ENCODE measurements around the gene MAN1B1.
A peak's percentile ranks its signal among the peaks of the same experiment; 100 is the strongest.

MAN1B1 gene

DNA sequence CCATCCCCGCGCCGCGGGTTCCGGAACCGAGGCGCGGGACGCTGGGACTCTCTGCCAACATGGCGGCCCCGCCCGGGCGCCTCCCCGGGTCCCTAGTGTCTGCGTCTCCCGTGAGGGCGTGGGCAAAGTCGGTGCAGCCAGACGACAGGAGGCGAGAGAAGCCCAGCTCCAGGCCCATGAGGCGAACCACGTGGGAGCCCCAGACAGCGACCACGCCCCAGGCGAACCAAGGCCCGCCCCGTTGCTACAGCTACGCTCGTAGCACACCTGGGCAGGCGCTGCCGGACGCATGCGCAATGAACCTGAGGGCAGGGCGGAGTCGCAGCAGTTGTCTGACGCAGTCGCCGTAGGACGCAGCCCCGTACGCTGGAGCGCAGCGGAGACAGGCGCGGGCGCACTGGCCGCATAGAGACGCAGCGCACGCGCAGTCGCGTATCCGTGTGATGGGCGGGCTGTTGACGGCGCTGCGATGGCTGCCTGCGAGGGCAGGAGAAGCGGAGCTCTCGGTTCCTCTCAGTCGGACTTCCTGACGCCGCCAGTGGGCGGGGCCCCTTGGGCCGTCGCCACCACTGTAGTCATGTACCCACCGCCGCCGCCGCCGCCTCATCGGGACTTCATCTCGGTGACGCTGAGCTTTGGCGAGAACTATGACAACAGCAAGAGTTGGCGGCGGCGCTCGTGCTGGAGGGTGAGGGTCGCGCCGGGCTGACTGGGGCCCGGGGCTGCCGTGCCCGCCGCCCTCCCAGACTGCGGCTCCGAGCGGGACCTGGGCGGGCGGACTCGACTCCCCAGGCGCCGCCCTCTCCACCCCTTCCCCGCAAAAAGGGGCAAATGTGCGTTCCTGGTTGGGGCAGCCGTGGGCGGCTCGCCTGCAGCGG, at the start of gene MAN1B1:
Gene MAN1B1, plus strand, starts transcription at position 455 of the 878 bp plus-strand sequence. Its CDS starts 15 bp downstream, at position 470.
- peak; percentile 99 to 100 for DNase-seq (ENCODE audit: low read depth in 2 of 2)

DNA sequence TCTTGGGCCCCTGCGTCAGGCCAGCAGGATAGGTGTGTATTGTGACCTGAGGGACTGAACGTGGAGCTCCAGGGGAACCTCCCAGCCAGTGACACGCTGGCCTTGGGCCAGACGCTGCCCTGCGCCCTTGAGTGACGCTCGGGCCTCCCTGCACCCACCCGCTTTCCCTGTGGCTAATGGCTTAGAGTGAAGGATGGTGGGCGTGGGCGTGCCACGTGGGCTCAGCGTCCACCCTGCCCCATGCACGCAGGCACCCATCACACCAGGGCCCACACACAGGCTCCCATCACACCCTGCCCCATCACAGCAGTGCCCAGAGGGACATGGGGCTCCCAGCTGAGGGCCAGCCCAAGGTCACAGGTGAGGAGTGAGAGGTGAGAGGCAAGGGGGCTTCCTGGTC, 49.8 kb upstream of the MAN1B1 start:
- no peak for DNase-seq (ENCODE audit: low read depth in 2 of 2)

DNA sequence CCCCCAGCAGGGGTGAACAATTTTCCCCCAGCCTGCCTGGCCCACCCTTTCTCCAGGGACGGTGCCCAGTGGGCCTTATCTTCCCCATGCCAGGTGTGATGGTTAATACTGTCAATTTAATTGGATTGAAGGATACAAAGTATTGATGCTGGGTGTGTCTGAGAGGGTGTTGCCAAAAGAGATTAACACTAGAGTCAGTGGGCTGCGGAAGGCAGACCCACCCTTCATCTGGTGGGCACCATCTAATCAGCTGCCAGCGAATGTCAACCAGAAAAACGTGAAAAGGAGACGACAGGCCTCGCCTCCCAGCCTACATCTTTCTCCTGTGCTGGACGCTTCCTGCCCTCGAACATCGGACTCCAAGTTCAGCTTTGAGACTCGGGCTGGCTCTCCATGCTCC, 49.3 kb upstream of the MAN1B1 start:
- no peak for DNase-seq (ENCODE audit: low read depth in 2 of 2)

DNA sequence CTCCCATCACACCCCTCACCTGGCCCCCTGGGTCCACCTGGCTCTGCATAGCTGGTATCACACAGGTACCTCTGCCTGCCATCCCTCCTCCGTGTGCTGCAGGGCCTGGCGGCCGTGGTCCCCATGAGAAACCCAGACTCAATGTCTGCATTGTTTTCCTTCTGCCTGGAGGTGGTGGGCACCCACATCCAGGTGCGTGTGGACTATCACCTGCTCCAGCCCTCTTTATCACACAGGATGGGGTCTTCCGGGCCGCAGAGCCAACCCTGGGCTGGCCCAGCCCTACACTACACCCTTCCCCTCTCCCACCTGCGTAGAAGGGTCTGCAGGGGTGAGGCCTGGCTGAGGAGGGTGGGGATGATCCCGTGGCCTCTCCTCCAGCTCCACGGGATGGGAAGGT, 47.9 kb upstream of the MAN1B1 start:
- no peak for DNase-seq (ENCODE audit: low read depth in 2 of 2)

DNA sequence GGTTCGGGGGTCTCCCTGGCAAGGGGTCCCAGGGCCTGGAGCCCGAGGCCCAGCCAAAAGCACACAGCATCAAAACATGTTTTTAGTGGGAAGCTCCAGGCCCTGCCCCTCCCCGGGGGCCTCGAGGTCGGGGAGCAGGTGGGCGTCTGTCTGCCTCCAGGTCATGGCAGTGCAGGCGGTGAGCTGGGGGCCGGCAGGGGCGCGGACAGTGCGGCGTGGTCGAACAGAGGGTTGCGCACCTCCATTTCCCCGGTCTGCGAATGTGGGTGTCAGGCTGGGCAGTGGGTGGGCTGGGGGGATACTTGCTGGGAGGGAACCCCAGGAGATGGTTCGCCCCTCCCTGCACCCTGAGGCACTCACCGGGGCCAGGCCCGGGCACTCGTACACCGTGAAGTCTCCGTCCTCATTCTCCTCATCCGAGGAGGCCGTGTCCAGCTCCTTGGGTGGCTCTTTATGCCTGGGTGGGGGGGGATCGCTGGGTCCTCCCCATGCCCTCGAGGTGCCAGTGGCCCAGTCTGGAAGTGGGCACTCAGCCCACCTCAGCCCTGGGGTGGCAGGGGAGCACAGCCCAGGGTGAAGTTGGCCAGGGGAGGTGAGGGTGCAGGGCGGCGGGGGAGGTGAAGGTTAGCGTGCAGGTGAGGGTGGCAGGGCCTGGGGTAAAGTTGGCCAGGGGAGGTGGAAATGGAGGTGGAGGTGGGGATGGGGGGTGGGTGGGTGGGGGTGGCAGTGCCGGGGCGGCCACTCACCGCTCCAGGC, 47.0 kb upstream of the MAN1B1 start:
- no peak for DNase-seq (ENCODE audit: low read depth in 2 of 2)

DNA sequence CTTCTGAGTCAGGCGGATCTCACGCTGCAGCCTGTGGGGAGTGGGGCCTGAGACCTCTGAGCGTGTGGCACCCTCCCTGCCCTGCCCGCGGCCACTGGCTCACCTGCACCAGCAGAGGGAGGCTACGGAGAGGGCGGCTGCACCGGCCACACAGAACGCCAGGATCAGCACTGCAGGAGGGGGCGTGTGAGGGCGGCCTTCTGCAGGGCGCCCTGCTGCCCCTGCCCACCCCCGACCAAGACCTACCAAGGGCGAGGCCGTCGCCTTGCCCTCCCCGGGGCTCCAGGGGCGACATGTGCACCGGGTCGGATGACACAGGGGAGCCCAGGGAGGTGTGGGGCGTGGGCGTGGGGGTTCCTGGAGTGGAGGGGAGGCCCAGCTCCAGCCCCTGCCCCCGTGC, 46.2 kb upstream of the MAN1B1 start:
- DNase-seq (ENCODE audit: low read depth in 2 of 2), result no peak

DNA sequence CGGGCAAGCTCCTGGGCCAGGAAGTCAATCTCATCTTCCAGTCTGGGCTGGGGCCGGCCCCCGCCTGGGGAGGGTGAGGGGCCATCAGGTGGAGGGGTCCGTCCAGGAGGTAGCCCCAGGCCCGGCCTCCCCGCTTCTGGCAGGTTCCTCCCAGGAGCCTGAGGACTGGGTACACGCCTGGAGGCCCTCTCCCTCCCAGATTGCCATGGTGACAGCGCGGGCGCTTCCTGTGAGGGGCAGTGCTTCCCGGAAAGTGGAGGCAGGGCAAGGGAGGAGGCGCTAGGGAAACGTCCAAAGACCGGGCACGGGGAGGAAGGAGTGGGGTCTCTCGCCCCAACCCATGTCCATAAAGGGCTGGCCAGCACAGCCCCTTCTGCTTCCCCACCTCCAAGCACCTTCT, 45.7 kb upstream of the MAN1B1 start:
- no peak for DNase-seq (ENCODE audit: low read depth in 2 of 2)

DNA sequence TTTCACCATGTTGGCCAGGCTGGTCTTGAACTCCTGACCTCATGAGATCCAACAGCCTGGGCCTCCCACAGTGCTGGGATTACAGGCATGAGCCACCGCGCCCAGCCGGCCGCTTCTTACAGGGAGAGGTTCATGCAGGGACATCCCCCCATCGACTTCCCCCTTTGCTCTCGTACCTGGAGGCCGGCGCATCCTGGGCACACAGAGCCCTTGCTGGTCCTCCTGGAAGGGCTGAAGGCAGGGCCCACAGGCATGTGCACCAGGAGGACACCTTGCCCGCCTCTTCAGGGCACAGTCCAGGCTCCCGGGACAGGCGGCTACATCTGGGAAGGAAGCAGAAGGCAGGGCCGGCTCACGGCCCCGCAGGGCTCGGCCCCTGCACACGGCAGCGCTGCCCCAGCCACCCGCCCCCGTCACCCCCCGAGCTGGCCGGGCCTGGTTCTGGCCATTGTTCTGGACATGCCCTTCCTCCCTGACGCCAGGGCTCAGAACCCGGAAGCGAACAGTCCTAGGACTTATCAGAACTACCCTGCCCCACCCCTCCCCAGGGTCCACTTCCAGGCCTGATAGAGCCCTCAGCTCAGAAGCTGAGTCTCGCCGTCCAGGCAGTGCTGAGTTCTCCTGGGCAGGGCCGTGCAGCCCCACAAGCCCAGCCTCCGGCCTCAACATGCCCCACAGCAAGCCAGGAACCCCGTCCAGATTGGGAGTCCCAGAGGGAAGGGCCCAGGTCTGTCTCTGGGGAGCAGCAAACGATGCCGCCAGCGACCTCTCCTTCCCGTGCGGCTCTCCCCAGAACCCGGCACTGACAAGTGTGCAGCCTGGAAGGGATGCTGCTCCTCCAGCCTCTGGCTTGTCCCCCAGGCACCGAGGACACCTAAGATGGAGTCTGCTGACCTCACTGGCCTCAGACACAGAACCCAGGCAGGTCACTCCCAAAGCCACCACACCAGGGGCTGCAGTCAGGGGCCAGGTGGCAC, 43.7 kb upstream of the MAN1B1 start:
- DNase-seq (ENCODE audit: low read depth in 2 of 2), result no peak

DNA sequence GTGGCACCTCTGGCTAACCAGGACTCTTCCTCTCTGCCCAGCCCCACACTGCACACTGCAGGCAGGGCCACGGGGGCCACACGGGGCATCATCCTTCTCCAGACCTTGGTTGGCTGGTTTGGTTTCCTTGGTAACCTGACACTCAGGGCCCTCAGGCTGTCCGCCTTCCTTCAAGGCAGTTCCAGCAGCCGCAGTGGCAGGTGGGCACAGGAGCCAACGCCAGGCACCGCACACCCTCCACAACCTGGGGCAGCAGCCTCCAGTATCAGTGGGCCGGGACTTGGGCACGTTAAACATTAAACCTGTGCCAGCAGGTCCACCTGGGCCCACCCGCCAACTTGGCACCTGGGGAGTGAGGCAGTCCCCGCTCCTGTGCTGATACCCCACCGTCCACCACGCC, 42.7 kb upstream of the MAN1B1 start:
- no peak for DNase-seq (ENCODE audit: low read depth in 2 of 2)

DNA sequence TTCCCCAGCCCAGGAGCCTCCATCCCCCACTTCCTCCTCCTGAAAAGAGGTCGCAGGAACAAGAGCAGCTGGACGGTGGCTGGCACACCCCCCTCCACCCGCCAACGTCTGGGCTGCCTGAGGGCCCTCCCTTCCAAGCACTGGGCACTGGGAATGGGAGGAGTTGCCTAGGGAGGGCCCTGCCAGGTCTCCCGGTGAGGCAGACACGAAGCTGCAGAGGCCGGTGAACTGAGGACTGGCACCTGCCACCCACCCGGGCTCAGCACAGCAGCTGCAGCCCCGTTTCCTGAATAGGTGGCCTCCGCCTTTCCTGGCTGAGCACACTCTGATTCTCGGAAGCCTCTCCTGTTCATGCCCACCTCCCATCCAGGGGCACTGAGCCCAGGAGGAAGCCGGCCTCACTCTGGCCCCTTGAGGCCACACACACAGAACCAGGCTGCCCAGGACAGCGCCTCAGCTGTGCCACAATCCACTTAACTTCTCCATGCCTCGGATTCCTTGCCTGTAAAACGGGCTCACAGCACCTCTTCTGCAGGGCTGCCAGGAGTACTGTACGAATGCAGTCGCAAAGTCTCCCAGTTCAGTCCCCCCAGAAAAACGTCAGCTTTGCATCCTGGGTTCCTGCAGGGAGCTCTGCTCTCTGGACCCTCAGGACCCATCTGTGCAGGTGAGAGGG, 42.1 kb upstream of the MAN1B1 start:
- no peak for DNase-seq (ENCODE audit: low read depth in 2 of 2)

DNA sequence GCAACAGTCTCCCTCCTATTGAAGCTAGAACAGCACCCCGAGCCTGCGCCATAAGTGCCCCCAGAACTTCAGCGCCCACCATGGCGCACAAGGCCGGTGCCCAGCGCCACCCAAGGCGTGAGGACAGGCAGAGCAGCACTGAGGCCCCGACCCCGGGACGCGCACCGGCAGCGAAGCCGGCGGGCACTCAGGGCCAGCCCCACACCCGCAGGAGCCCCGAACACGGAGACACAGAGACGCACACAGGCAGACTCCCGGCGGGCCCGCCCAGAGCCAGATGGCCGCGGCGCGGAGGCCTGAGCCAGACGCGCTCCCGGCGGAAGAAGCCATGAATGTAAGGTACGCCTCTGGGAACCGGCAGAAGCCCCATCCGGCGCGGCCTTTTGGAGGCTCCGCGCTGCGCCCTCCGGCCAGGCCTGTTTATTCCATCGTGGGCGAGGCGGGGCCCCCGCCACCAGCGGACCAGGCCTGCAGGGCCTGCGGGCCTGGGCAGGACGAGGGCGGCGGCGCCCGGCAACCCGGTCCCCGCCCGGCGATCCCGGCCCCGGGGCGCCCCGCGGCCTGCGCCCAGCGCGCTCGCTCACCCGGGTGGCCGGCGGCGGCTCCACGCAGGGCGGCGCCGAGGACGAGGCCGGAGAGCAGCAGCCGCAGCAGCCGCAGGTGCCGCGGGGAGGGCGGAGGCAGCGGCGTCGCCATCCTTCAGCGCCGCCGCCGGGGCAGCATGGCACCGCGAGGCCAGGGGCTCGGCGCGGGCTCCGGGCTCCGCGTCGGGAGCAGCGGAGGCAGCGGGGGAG, 41.3 kb upstream of the MAN1B1 start:
- DNase-seq (ENCODE audit: low read depth in 2 of 2), result no peak

DNA sequence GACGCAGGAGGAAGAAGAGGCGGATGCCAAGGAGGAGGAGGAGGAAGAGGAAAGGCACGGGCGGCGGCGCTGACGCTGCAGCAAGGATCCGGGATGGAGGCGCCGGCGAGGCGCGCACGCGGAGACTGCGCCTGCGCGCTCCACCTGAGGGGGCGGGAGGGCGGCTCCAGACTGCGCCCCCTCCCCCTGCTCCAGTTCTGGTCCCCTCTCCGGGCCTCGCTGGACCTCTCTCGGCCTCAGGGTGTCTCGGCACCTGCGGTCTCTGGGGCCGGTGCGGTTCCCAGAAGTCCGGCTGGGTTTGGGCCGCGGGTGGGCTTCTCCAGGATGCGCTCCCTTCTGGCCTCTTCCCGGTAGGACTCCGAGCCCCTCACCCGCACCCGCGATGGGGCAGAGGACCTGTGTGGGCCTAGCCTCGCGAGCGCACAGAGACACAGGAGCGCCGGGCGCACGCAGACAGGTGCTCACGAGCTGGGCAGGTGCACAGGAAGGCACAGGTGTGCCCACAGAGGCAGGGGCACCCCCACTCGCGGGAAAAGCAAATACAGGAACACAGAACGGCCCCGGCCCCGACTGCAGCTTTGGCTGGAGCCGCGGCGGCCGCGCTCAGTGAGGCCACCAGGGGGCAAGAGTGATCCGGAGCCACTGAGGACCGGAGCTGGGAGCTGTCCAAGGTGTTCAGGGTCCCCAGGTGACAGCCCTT, 40.5 kb upstream of the MAN1B1 start, which contains the start of gene NPDC1:
Gene NPDC1, minus strand, starts transcription at position 90 of the 700 bp plus-strand sequence. CDS start 188 bp downstream, outside the sequence.
- DNase-seq (ENCODE audit: low read depth in 2 of 2), result peak; percentile 58 to 80

DNA sequence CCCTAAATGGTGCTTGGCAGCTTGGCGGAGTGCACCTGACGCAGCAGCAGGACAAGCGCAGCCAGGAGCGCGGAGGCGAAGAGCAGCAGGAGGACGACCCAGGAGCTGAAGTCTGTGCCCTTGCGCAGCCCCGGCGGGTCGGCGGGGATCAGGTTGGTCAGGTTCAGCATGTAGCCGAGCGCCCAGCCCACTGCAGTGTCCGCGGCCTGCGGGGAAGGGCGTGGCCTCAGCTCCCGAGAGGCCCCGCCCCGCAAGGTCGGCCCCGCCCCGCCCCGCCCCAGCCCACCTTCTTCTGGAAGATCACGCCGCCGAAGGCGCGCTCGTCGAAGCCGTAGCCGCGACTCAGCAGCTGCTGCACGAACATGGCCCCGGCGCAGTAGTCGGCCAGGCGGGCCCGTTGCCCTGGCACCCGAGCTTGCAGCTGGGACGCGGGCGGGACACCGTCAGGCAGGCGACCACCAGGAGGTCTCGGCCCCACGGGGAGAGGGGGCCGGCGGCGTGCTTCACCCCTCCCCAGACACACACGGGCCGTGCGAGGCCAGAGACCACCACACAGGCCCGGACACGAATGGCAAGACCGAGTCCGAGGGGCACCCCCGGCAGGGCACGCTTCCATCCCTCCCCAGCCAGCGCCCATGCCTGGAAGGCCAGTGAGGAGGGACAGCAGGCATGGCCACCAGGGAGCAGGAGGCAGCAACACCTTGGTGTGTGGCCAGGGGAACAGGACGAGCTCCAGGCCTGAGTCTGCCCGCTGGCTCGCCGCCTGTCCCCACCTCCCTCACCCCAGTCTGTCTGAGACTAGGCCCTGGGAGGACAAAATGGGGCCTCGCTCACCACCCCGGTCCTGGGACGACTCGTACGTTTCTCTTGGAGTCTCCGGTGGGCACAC, 37.9 kb upstream of the MAN1B1 start:
- no peak for DNase-seq (ENCODE audit: low read depth in 2 of 2)

DNA sequence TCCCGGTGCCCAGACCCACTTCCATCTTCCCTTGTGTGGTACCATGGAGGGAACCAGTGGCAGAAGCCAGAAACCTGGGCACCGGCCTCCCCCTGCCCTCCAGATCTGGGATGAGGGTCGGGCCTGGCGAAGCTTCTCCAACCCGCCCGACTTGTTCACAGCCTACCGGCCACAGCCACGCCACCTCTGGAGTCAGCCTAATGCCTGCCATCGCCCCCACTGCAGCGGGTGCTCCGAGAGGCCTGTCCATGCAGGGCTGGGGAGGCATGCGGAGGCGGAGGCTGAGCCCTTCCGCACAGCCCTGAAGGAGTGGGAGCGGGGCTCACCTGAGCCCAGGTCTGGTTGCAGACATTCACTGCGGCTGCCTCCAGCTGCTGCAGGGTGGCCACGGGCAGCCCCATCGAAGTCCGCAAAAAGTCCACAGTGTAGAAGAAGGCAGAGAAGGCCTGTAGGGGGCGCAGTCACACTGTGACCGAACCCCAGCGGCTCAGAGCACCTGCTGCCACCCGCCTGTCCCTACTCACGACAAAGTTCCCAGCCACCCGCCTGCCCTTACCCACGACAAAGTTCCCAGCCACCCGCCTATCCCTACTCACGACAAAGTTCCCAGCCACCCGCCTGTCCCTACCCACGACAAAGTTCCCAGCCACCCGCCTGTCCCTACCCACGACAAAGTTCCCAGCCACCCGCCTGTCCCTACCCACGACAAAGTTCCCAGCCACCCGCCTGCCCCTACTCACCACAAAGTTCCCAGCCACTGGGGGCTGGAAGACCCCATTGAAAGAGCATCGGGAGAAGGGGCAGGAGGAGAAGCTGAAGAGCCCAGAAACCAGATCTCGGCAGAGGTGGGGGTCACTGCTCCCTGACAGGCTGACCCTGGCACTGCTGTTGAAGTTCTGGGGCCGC, 37.0 kb upstream of the MAN1B1 start:
- DNase-seq (ENCODE audit: low read depth in 2 of 2), result peak in 1 of 2 experiments; percentile 66

DNA sequence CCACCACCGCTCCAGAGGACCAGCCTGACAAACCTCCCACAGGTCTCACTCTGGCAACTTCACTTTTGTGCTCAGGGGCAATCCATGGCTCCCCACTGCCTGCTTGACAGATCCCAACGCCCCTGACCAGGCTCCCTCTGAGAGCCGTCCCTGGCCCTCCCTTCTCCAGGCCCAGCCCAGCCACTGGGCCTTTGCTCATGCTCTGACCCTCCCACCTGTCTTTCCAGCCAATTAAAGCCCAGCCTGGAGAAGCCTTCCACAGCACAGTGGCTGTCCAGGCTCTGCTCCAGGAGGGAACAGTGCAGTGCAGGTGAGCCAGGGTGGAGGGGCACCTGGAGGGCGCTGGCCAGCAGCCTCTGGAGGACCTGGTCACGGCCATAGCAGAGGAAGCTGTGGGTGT, 36.2 kb upstream of the MAN1B1 start:
- DNase-seq (ENCODE audit: low read depth in 2 of 2), result no peak

DNA sequence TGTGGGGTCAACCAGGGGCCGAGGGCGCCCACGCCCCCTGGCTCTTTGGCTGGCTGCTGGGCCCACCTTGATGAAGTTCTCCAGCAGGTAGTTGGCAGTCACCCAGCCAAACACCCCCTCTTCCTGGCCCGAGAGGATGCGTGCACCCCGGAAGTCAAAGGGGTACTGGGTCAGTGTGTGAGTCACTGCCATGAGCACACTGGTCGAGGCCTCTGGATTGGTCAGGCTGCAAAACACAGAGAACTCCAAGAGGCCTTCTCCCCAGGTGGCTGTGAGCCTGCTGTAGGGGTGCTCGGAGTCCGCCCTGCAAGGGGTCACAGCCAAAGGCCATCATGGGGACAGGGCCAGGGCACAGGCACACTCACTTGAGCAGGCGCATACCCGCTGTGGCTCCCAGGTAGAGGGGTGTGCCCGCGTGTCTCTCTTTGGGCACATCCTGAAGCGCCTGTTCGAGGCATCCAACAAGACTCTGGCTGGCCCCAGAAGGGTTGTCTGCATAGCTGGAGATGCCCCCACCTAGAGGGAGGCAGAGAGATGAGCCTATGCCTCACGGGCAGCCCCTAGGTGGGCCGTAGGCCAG, 35.5 kb upstream of the MAN1B1 start:
- no peak for DNase-seq (ENCODE audit: low read depth in 2 of 2)

DNA sequence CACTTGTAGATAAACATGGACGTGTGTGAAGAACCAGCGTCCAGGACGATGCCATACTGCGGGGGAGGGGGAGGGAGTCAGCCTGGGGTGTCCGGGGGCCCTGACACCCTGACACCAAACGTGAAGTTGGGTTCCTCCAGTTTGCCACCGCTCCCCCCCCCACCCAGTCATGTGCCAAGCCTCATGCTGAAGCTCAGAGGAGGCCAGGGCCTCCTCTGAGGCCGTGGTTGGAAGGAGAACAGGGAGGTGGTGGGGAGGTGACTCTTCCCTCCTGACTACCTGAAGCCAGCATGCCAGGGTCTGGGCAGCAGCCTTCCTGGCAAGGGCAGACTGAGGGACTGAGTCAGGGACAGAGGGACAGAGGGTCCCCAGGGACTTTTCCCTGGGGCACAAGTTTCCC, 34.5 kb upstream of the MAN1B1 start:
- no peak for DNase-seq (ENCODE audit: low read depth in 2 of 2)
